B cell (primary cell): Measurements from ENCODE around the gene UTS2R. TPM values are rescaled to one million over a fixed set of nuclear protein-coding genes. Genes with fewer than 3 reads are reported as not detected.

Experiments used
- ATAC-seq: fragments of 200-7000 bp; cut with Tn5 transposase; one replicate; pipeline ENCODE4 v1.10.0; 2021; ENCODE audit warnings: low read depth, mild to moderate bottlenecking, moderate number of reproducible peaks, moderate library complexity
- CTCF ChIA-PET: fragments of 350-600 bp; sonication (Branson Sonifier 250); formaldehyde crosslinking; loops from one replicate; lab custom pipeline; 2021; ENCODE audit warnings: antibody characterized with exemption, inconsistent platforms; lab: Charles Lee
- POLR2A ChIA-PET: fragments of 350-600 bp; sonication (Branson Sonifier 250); formaldehyde crosslinking; loops from one replicate; lab custom pipeline; 2021; ENCODE audit warnings: antibody characterized with exemption; lab: Charles Lee
- DNase-seq: peaks from one replicate; pipeline ENCODE4 v3.0.0; 2013
- H2AFZ ChIP-seq: 2 replicates; pipeline ENCODE4 v1.6.1; 2012; ENCODE audit warnings: mild to moderate bottlenecking, low read depth, low read length; ENCODE audit not compliant: insufficient read depth, poor library complexity, severe bottlenecking
- H3K27ac ChIP-seq, 2 donors: 1 replicate in 1 of 2; 2 replicates in 1 of 2; pipeline ENCODE4 v1.5.1; 2012 to 2013; ENCODE audit warnings: low read length in 2 of 2, mild to moderate bottlenecking in 2 of 2, moderate library complexity in 1 of 2
- H3K27me3 ChIP-seq, 4 experiments: fragments of 200-600 bp in 1 of 4; sonication (generic) in 1 of 4; replicated peaks in 1 of 4; 1 replicate in 2 of 4; 2 replicates in 2 of 4; pipeline versions ENCODE4 v1.6.1 to v1.7.0; 2013 to 2016; ENCODE audit warnings: low read length in 3 of 4, mild to moderate bottlenecking in 2 of 4, mixed read lengths in 1 of 4, moderate library complexity in 1 of 4; ENCODE audit not compliant: insufficient read depth in 4 of 4, control insufficient read depth in 3 of 4; ENCODE audit errors: control extremely low read depth in 1 of 4
- H3K36me3 ChIP-seq, 2 experiments: replicated peaks in 1 of 2; 1 replicate in 1 of 2; 2 replicates in 1 of 2; pipeline versions ENCODE4 v1.6.1 to v1.7.1; 2013; ENCODE audit warnings: low read length in 1 of 2; ENCODE audit not compliant: insufficient read depth in 2 of 2, control insufficient read depth in 1 of 2; ENCODE audit errors: control extremely low read depth in 1 of 2, extremely low read depth in 1 of 2
- H3K4me1 ChIP-seq, 2 donors: fragments of 200-600 bp in 1 of 2; sonication (generic) in 1 of 2; 1 replicate in 1 of 2; 2 replicates in 1 of 2; pipeline versions ENCODE4 v1.5.1 to v1.6.1; 2013 to 2017; ENCODE audit warnings: low read length in 2 of 2; ENCODE audit not compliant: control insufficient read depth in 2 of 2, insufficient read depth in 2 of 2
- H3K4me2 ChIP-seq: replicated peaks from 2 replicates; pipeline ENCODE3; 2012; ENCODE audit warnings: mild to moderate bottlenecking, low read depth, low read length; ENCODE audit not compliant: poor library complexity, severe bottlenecking
- H3K4me3 ChIP-seq, 5 experiments: fragments of 200-600 bp in 1 of 5; sonication (generic) in 1 of 5; 1 replicate in 3 of 5; 2 replicates in 2 of 5; pipeline versions ENCODE4 v1.5.1 to v1.7.0; 2011 to 2016; ENCODE audit warnings: low read length in 4 of 5, mild to moderate bottlenecking in 4 of 5, low read depth in 2 of 5, control low read depth in 1 of 5, moderate library complexity in 1 of 5; ENCODE audit not compliant: insufficient read depth in 1 of 5; ENCODE audit errors: control extremely low read depth in 1 of 5, extremely low read depth in 1 of 5
- H3K79me2 ChIP-seq: fragments of 200-600 bp; sonication (generic); one replicate; pipeline ENCODE4 v1.6.0; 2016; ENCODE audit warnings: low read length; ENCODE audit not compliant: control insufficient read depth, insufficient read depth
- H3K9ac ChIP-seq: fragments of 200-600 bp; sonication (generic); 2 replicates; pipeline ENCODE4 v1.6.1; 2017; ENCODE audit warnings: mild to moderate bottlenecking, low read length, moderate library complexity
- H3K9me3 ChIP-seq, 3 donors: one replicate each; pipeline versions ENCODE4 v1.6.1 to v1.7.1; 2013; ENCODE audit warnings: low read length in 2 of 3; ENCODE audit not compliant: control insufficient read depth in 2 of 3, insufficient read depth in 1 of 3; ENCODE audit errors: control extremely low read depth in 1 of 3
- H4K20me1 ChIP-seq: 2 replicates; pipeline ENCODE4 v1.6.0; 2012; ENCODE audit warnings: mild to moderate bottlenecking, low read length; ENCODE audit not compliant: insufficient read depth, control insufficient read depth, poor library complexity, severe bottlenecking
- H3K27ac Mint-ChIP-seq: one replicate; pipeline ENCODE4 v1.8.0; 2021; ENCODE audit warnings: mixed read lengths
- H3K27me3 Mint-ChIP-seq: one replicate; pipeline ENCODE4 v1.8.0; 2021; ENCODE audit warnings: mixed read lengths
- H3K4me1 Mint-ChIP-seq: one replicate; pipeline ENCODE4 v1.8.0; 2021; ENCODE audit warnings: mixed read lengths
- H3K4me3 Mint-ChIP-seq: one replicate; pipeline ENCODE4 v1.8.0; 2021; ENCODE audit warnings: mixed read lengths
- H3K9me3 Mint-ChIP-seq: one replicate; pipeline ENCODE4 v1.8.0; 2022; ENCODE audit warnings: mixed read lengths; ENCODE audit not compliant: insufficient read depth
- CTCF ChIP-seq: fragments of 200-600 bp; IDR thresholded peaks from one replicate; pipeline ENCODE4 v1.8.0; 2022; ENCODE audit warnings: antibody characterized with exemption, mild to moderate bottlenecking
- EZH2 ChIP-seq: IDR thresholded peaks from 2 replicates; pipeline ENCODE4 v1.6.1; 2012; ENCODE audit warnings: borderline replicate concordance, low read depth, mild to moderate bottlenecking, moderate library complexity, low read length; ENCODE audit not compliant: insufficient read depth, poor library complexity, severe bottlenecking
- WGBS: methylation state at CpG from one replicate; pipeline ENCODE4 v1.1.5; 2013; ENCODE audit warnings: missing lambda C conversion rate; ENCODE audit not compliant: insufficient coverage; 5-methylcytosine and 5-hydroxymethylcytosine counted together
- intact Hi-C: fragments of 100-400 bp; cut with micrococcal nuclease; formaldehyde crosslinking; loops from one replicate; pipeline ENCODE4 v1.10.0; 2022
- polyA plus RNA-seq: library from polyadenylated mRNA; depleted of rRNA; stranded (reverse); fragments of >200 nt; gene quantifications from 2 replicates; pipeline ENCODE4 v1.2.3, GENCODE V29; 2012
- total RNA-seq, 2 donors: library from RNA; stranded (reverse); fragments of 120-200 nt in 1 of 2; gene quantifications; 1 replicate in 1 of 2; 2 replicates in 1 of 2; pipeline versions ENCODE4 v1.2.3 to v1.2.4, GENCODE V29; 2013 to 2022

Gene UTS2R
- total and polyA plus RNA-seq, 2 donors (not counting 1 experiment from before 2014, with no cell fraction given), result 0.86 TPM; not detected in 1

DNA sequence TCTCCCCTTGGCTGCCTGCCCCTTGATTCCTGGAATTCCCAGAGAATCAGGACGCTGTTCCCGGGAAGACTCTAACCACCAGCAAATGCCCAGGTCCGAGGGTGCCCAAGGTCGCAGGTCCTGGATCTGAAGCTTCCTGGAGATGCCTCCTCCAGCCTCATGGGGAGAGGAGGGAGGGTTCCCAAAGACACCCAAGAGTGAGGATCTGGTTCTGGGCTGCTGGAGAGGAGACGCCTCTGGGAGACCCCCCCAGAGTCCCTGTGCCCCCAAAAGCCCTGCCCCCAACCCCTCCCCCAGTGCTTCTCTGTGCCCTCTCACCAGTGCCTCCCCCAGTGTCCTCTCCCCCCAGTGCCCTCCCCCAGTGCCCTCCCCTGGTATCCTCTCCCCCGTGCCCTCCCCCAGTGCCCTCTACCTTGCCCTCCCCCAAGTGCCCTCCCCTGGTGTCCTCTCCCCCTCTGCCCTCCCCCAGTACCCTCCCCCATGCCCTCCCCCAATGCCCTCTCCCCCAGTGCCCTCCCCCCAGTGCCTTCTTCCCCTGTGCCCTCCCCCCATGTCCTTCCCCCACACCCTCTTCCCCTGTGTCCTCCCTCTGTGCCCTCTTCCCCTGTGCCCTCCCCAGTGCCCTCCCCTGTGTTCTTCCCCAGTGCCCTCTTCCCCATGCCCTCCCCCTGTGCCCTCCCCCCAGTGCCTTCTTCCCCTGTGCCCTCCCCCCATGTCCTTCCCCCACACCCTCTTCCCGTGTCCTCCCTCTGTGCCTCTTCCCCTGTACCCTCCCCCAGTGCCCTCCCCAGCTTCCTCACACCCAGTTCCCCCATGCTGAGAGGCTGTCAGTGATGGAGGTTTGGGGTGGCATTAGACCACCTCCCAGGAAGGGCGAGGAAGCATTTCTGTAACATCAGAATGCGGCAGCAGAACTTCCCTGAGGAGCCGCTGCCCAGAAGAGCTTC, 31.7 kb upstream of the UTS2R start:
- intact Hi-C loops, result no loop called here
- DNase-seq, result no peak
- WGBS, result 79% methylated on average over 4 of the region's 10 CpGs
- Mint-ChIP-seq H3K4me3 (no peak overlapping the region), H3K27me3 (peaks cover 5% of the 10 kb centered on the region), H3K4me1 (peaks cover 6% of the 10 kb centered on the region), H3K27ac (no peak overlapping the region), H3K9me3 (no peaks in the 10 kb centered on the region)
- Histone ChIP-seq H4K20me1 (no peaks in the 10 kb centered on the region), H2AFZ (no peak overlapping the region), H3K79me2 (no peaks in the 10 kb centered on the region), H3K9ac (no peak overlapping the region), H3K4me3 (no peak overlapping the region), H3K4me2 (no peak overlapping the region), H3K4me1 (peaks cover 4 to 7% of the 10 kb centered on the region in 2 donors), H3K27me3 (peaks cover 0 to 4% (median 0%) of the 10 kb centered on the region in 4 experiments), H3K27ac (no peak overlapping the region), H3K9me3 (peaks cover 0 to 5% (median 0%) of the 10 kb centered on the region in 3 donors), H3K36me3 (no peaks in the 10 kb centered on the region)
- POLR2A ChIA-PET, result no interaction called here
- no peak for ATAC-seq
- TF ChIP-seq CTCF, result no peak
- TF ChIP-seq EZH2, result no peak
- CTCF ChIA-PET, result no interaction called here
